T-helper 2 cell treated with Interferon-gamma antibody and Interleukin-4, amounts not matched to agents 5 μg/mL and 100 μg/mL, for 36 hours (primary cell): ENCODE data around the gene KANTR.

Experiments
- DNase-seq: peaks from one replicate; pipeline ENCODE4 v3.0.0; 2021; ENCODE audit warnings: low spot score
- H3K27ac Mint-ChIP-seq: one replicate; pipeline ENCODE4 v1.8.0; 2021; ENCODE audit warnings: mild to moderate bottlenecking, mixed read lengths
- H3K27me3 Mint-ChIP-seq: one replicate; pipeline ENCODE4 v1.8.0; 2021; ENCODE audit warnings: low read depth, mixed read lengths
- H3K36me3 Mint-ChIP-seq: one replicate; pipeline ENCODE4 v1.8.0; 2021; ENCODE audit warnings: low read depth, mixed read lengths
- H3K4me1 Mint-ChIP-seq: one replicate; pipeline ENCODE4 v1.8.0; 2021; ENCODE audit warnings: low read depth, mixed read lengths
- H3K4me3 Mint-ChIP-seq: one replicate; pipeline ENCODE4 v1.8.0; 2022; ENCODE audit warnings: mild to moderate bottlenecking, moderate library complexity, mixed read lengths
- H3K9me3 Mint-ChIP-seq: one replicate; pipeline ENCODE4 v1.8.0; 2021; ENCODE audit warnings: mixed read lengths

KANTR gene

GRCh38 chrX:53073115-53073586 lies 20.8 kb upstream of the KANTR start:
- Mint-ChIP-seq H3K9me3 (no peaks in the 10 kb centered on the region), H3K4me3 (peak overlapping the region; percentile 72)

DNA sequence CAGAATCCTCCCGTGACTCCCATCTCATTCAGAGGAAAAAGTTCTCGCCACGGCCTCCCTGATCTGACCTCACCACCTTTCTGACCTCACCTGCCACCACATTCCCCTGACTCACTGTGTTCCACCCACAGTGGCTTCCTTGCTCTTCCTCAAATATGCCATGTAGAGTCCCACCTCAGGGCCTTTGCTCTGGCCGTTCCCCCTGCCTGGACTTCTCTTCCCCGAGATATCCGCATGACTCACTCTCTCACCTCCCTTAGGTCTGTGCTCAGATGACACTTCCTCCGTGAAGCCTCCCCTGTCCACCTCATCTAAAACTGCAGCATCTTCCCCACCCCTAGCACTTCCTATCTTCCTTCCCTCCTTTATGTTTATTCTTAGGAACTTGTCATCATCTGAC lies 18.9 kb upstream of the KANTR start:
- H3K27me3 Mint-ChIP-seq = no peaks in the 10 kb centered on the region
- H3K27ac Mint-ChIP-seq = no peak overlapping the region
- no peak overlapping the region for H3K4me3 Mint-ChIP-seq
- no peaks in the 10 kb centered on the region for H3K36me3 Mint-ChIP-seq
- no peaks in the 10 kb centered on the region for H3K9me3 Mint-ChIP-seq
- DNase-seq = no peak
- peaks cover 19% of the 10 kb centered on the region for H3K4me1 Mint-ChIP-seq

More at GRCh38 chrX:53073115-53073586, 20.8 kb upstream of the KANTR start:
- Mint-ChIP-seq H3K27me3 (no peaks in the 10 kb centered on the region), H3K4me1 (peaks cover 19% of the 10 kb centered on the region), H3K36me3 (no peaks in the 10 kb centered on the region), H3K27ac (no peak overlapping the region)
- DNase-seq = no peak

GRCh38 chrX:53076671-53077070 lies 17.3 kb upstream of the KANTR start:
- no peak overlapping the region for H3K27ac Mint-ChIP-seq

GRCh38 chrX:53077207-53078197 lies 16.4 kb upstream of the KANTR start:
- no peak for DNase-seq
- Mint-ChIP-seq H3K4me1 (peaks cover 17% of the 10 kb centered on the region), H3K27ac (no peak overlapping the region), H3K9me3 (no peaks in the 10 kb centered on the region), H3K4me3 (no peak overlapping the region), H3K27me3 (no peaks in the 10 kb centered on the region), H3K36me3 (no peaks in the 10 kb centered on the region)

More at GRCh38 chrX:53076671-53077070, 17.3 kb upstream of the KANTR start:
- no peak for DNase-seq
- Mint-ChIP-seq H3K4me1 (peaks cover 22% of the 10 kb centered on the region), H3K36me3 (no peaks in the 10 kb centered on the region), H3K4me3 (no peak overlapping the region), H3K27me3 (no peaks in the 10 kb centered on the region), H3K9me3 (no peaks in the 10 kb centered on the region)

DNA sequence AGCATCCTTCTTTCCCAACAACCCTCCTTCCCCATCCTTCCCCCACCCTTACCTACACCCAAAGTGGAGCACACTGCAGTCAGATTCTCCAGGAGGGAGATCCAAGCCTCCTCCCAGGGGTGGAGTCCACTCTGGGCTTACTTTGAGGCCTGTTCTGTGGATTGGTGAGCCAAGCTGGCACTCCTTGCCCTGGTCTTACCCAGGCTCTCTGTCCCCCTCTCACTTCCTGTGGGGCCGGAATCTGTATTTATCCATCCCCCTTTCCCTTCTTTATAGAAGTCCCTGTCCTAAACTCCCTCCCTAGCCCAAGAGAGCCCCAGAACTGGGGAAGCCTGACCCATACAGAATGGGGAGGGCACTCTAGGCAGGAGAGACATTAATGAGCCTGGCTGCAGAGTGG lies 15.0 kb upstream of the KANTR start:
- H3K36me3 Mint-ChIP-seq = peaks cover 4% of the 10 kb centered on the region
- no peaks in the 10 kb centered on the region for H3K9me3 Mint-ChIP-seq
- DNase-seq = no peak
- H3K4me1 Mint-ChIP-seq = peaks cover 24% of the 10 kb centered on the region
- no peak overlapping the region for H3K4me3 Mint-ChIP-seq
- no peak overlapping the region for H3K27ac Mint-ChIP-seq
- H3K27me3 Mint-ChIP-seq = no peaks in the 10 kb centered on the region

DNA sequence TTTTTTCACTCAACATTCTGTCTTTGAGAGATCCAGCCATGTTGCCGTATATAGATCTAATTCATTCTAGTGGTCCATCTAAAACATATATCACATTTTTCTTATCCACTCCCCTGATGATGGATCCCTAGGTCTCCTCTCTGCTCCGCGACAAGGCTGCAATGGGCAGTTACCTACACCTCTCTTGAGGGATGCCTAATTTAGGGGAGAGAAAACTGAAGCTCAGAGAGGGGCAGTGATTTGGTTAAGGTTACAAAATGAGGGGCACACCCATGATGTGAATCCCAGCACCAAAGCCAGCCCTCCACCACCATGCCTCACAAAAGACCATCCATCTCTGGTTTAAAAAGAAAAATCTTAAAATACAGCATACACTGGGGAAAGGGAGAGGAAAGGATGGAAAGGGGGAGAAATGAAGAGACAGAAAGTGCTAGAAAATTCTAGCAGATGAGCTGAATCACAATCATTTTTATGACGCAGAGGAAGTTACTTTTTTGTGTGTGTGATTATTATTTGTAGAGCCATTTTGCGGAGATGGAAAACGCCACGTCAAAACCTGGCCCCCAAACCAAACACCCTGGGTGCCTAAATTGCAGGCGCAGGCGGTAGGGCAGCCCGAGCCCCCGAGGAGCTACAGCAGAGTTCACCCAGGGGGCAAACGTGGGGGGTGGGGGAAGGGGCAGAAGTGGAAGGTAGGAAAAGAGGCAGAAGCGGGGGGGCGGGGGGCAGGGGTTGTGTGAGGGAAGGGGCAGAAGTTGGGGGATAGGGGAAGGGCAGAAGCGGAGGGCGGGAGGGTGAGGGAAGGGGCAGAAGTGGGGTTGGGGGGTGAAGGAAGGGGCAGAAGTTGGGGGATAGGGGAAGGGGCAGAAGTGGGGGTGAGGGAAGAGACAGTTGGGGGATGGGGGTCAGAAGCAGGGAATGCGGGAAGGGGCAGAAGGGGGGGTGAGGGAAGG lies 13.0 kb upstream of the KANTR start:
- peak overlapping the region; percentile 93 for H3K27ac Mint-ChIP-seq
- peaks cover 14% of the 10 kb centered on the region for H3K36me3 Mint-ChIP-seq
- H3K9me3 Mint-ChIP-seq = no peaks in the 10 kb centered on the region
- H3K27me3 Mint-ChIP-seq = no peaks in the 10 kb centered on the region
- peaks cover 28% of the 10 kb centered on the region for H3K4me1 Mint-ChIP-seq
- peak overlapping the region; percentile 78 for H3K4me3 Mint-ChIP-seq
- DNase-seq = no peak

GRCh38 chrX:53081925-53082772 lies 11.8 kb upstream of the KANTR start, which contains the start of gene TSPYL2:
Gene TSPYL2 (plus strand): TSS chrX:53082367. CDS start chrX:53082499, 132 bp downstream.
- Mint-ChIP-seq H3K4me3 (peak within 1 kb of the TSS; percentile 95), H3K4me1 (peaks cover 28% of the 10 kb centered on the region), H3K9me3 (no peaks in the 10 kb centered on the region), H3K36me3 (peaks cover 18% of the 10 kb centered on the region), H3K27ac (peak within 1 kb of the TSS; percentile 99), H3K27me3 (no peaks in the 10 kb centered on the region)
- peak; percentile 88 for DNase-seq

- Mint-ChIP-seq H3K36me3 (peaks cover 18% of the 10 kb centered on the region), H3K9me3 (no peaks in the 10 kb centered on the region), H3K4me1 (peaks cover 31% of the 10 kb centered on the region), H3K27ac (peak overlapping the region; percentile 83), H3K27me3 (no peaks in the 10 kb centered on the region), H3K4me3 (peak overlapping the region; percentile 95)
- no peak for DNase-seq
Observed at GRCh38 chrX:53082773-53083616, 10.9 kb upstream of the KANTR start.

DNA sequence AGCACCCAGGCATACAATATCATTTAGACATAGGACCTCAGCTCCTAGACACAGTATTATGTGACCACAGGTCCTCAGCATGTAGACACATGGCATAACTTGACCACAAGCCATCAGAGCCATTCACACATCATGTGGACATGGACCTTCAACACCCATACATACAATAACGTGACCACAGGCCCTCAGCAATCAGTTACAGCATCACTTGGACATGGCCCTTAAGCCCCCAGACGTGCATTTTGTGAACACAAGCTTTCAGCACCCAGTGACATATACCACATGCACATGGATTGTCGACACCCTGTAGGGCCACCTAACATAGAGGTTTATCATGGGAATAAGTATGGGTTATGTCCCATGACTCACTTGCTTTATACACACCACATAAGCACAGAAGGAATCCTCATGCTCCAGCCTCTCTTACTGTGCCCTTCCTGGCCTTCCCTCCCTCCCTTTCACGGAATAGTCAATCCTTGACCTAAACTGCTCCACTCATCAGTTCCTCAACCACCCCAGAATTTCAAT lies 9.8 kb upstream of the KANTR start:
- peaks cover 18% of the 10 kb centered on the region for H3K36me3 Mint-ChIP-seq
- DNase-seq = no peak
- H3K27ac Mint-ChIP-seq = no peak overlapping the region
- H3K27me3 Mint-ChIP-seq = no peaks in the 10 kb centered on the region
- peak overlapping the region; percentile 95 for H3K4me3 Mint-ChIP-seq
- H3K4me1 Mint-ChIP-seq = peaks cover 39% of the 10 kb centered on the region
- H3K9me3 Mint-ChIP-seq = no peaks in the 10 kb centered on the region

DNA sequence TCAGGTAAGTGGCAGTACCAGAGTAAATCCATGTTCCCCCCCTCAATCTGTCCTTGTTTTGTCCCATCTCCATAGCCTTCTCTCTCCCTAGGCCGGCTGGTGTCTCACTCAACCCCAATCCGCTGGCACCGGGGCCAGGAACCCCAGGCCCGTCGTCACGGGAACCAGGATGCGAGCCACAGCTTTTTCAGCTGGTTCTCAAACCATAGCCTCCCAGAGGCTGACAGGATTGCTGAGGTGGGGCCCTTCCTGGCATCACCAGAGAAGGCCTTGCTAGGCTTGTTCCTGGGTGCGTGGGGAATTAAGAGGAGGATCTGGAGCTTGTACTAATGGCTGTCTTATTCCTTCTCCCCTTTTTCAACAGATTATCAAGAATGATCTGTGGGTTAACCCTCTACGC lies 9.1 kb upstream of the KANTR start:
- H3K4me3 Mint-ChIP-seq = no peak overlapping the region
- H3K27ac Mint-ChIP-seq = no peak overlapping the region
- H3K4me1 Mint-ChIP-seq = peaks cover 42% of the 10 kb centered on the region
- H3K27me3 Mint-ChIP-seq = no peaks in the 10 kb centered on the region
- no peaks in the 10 kb centered on the region for H3K9me3 Mint-ChIP-seq
- no peak for DNase-seq
- H3K36me3 Mint-ChIP-seq = peaks cover 18% of the 10 kb centered on the region

GRCh38 chrX:53085661-53086229 lies 8.2 kb upstream of the KANTR start:
- Mint-ChIP-seq H3K27me3 (no peaks in the 10 kb centered on the region), H3K27ac (peak overlapping the region; percentile 13), H3K4me3 (peak overlapping the region; percentile 4), H3K36me3 (peaks cover 18% of the 10 kb centered on the region), H3K4me1 (peaks cover 41% of the 10 kb centered on the region), H3K9me3 (no peaks in the 10 kb centered on the region)
- DNase-seq = no peak

DNA sequence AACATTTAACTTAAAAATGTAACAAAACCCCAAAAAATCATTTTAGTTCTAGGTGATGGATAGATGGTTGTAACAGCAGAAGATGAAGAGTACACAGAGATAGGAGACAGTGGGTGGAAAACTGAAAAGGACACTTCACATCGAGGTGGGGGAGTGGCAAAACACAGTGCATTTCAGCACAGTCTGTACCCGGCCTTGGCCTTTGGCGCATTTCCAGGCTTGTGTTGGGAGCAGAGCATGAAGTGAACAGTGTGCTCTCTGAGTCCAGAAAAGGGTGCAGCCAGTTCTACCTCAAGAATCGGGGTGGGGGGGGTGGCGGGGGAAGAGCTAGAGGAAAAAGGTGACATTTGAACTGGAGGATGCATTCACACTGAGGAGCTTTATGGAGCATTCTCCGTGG lies 7.5 kb upstream of the KANTR start:
- Mint-ChIP-seq H3K9me3 (no peaks in the 10 kb centered on the region), H3K4me1 (peaks cover 38% of the 10 kb centered on the region), H3K36me3 (peaks cover 18% of the 10 kb centered on the region), H3K27me3 (no peaks in the 10 kb centered on the region), H3K27ac (no peak overlapping the region), H3K4me3 (no peak overlapping the region)
- no peak for DNase-seq
